Bone marrow (tissue), 2 donors: Measurements from ENCODE around the gene AMOTL1.

Source experiments
- DNase-seq, 2 donors: peaks; one replicate each; lab custom pipeline; 2025; lab: John Stamatoyannopoulos, UW

Gene AMOTL1

DNA sequence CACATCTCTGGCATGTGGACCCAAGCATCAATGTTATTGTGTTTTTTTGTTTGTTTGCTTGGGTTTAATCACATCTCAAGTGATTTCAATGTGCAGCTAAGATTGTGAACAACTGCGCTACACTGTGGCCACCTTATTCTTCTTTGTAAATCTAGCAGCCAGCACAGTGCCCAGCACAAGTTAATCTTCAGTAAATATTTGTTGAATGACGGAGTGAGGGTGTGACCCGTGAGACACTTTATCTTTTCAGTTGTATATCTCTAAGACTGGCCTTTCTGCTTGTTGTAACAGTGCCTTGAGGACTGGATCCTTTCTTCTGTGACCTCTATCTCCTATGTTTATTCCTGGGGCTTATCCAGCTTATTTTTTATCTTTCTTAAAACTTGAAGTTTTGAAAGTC lies 21.4 kb upstream of the AMOTL1 start:
- no peak for DNase-seq

DNA sequence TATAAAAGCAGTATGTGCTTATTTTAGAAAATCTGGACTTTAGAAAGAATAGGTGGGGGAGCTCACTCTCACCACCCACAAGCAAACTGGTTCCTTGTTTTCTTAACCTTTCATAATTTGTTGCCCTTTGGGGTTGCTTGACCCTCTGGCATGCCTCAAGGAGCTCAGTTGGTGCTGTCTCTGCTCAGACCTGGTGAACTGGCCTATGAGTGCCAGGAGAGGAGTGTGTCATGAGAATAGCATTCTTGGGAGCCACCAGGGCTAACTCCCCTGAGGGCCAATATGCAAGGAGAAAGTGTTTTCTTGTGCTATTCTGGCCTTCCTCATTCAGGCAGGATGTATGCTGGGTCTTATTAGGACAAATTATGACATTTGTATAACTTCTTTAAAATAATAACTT lies 21.0 kb upstream of the AMOTL1 start:
- DNase-seq, result no peak

DNA sequence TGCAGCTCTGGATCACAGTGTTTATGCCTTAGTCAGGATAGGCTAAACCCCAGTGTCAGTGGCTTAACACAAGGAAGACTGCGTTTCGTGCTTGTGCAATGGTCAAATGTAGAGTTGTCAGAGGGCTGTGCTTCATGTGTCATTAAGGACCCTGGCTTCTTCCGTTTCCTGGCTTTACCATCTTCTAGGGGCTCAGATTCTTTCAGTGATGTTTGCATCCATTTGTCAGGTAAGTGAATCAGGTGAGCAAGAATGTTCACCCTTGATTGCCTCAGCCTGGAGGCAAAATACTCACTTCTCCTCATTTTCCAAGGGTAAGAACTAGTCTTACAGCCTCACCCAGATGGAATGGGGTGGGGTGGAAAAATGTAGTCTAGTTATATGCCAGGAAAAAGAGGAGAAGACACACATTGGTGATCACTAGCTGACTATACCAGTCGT lies 20.5 kb upstream of the AMOTL1 start:
- no peak for DNase-seq

DNA sequence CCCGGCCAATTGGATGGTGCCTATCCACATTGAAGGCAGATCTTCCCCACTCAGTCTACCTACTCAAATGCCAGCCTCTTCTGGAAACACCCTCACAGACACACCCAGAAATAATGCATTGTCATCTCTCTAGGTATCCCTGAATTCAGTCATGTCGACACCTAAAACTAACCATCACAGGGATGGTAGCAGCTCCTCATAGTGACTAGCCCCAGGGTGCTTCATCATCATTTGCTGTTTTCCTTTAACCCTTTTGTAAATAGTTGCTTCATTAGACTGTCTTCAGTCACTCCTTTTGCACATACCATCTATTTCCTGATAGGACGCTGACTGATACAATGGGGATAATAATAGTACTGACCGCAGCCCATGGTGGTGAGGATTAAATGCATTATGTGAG lies 18.8 kb upstream of the AMOTL1 start:
- DNase-seq, result no peak

DNA sequence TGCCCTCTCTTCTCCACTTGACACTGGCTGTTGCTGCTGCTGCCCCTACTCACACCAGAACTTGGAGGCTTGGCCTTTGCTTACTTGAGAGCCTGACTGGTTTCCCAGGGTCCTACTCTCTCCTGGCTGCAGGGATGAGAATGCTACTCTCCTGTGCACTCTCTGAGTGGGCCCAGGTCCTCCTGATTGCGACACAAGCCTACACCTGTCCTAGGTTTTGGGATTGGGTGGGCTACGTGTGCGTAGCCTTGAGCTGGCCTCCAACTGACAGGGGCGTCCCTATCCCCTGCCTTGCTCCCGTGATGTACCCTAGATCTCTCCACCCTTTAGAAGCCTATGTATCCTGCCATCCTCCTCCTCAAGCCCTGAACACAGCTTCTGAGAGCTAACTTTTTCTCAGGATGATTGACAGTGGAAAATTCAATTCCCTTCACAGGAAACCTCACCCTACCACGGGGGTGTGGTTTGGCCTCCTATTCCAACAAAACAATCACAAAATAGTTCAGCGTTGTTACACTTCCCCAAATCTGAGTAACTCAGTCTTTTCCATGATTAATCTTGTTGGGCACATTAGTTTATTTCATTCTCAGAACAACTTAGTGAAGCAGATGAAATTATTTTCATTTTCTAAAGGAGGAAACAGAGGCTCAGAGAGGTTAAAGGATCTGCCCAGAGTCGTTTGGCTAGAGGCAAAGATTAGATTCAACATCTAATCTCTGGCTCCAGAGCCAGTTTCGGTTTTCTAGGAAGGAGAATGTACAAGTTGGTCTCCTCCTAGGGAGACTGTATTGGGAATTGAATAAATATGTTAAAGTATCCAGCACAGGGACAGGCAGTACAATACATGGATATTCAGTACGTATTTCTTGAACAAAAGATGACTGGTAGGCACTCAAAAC lies 17.6 kb upstream of the AMOTL1 start:
- DNase-seq, result no peak

DNA sequence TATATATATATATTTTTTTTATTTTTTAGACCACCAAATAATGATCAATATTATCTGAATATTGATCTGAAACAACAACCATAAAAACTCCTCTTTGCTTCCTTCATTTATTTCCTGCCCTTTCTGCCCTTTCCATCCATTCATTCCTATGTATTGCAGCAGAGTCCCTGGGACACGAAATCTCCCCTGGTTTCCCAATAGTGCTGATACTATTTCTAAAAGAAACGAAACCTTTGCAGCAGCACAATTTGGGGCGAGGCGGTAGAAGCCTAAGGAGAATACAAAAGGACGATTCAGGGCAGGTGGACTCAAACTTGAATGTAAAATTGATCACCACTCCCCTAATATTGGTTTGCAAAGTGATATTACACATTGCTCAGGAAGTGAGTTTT lies 16.9 kb upstream of the AMOTL1 start:
- DNase-seq, result no peak

DNA sequence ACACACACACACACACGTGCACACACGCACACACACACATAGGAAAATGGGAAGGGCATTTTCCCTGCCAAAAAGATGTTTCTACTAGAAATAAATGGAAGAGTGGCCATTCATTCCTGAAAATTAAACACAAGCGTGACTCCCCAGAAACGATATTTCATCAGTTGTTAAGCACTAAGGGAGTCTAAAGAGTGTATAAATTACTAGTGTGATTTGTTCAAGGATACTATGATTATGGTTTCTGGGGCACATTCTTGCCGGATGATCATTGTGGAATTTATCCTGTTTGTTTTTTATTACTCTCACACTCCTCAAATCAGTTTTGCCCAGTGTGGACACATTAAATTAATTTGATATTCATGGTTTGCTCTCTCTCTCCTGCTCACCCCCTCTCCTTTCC lies 16.4 kb upstream of the AMOTL1 start:
- no peak for DNase-seq

DNA sequence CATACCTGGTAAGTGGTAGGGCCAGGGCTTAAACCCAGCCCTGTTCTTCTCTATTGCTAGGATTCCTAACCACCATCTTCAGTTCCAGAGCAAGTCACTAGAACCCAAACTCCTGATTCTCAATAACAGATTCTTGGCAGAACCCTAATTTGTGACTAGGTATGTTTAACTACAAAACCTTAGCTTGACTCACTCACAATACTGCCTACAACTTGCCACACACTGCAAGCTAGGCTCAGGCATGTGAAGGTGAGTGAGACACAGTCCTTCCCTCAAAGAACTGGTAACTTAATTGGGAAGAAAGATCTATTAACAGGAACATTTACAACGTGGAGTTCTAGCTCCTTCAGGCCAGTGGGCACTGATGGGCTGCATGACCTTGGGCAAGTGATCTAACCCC lies 14.5 kb upstream of the AMOTL1 start:
- DNase-seq, result no peak

DNA sequence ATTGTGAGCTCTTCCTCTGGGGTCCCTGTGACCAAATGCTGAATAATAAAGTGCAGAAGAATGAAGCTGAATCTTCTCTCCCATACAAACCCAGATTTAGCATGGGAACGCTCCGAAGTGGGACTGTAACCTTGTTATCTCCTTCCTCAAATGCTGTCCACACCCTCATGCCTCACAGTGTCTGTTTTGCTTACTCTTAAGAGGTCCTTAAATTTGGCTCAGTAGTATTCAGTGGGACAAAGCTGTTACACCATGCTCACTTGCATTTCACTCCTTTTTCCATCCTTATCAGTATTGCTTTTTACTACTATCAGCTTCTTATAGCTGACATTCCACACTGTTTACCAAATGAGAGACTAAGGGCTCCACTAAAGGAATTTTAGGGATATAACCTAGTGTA lies 13.8 kb upstream of the AMOTL1 start:
- no peak for DNase-seq

DNA sequence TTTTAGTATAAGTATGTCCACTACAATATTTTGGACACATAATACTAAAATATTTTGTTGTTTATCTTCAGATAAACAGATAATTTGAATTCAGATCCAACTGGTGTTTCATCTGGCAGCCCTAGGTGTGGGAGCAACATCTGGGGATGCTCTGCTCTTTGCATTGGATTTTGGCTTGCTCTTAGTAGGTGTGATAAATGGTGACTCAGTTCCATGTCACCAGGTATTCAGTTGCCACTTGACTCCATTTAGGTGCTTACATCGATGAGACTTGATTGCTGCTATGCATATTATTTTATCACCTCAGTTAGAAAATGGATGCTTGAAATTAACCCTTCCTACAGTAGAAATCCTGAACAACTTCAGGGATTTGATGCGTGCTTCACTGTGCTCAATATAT lies 13.3 kb upstream of the AMOTL1 start:
- DNase-seq, result no peak

DNA sequence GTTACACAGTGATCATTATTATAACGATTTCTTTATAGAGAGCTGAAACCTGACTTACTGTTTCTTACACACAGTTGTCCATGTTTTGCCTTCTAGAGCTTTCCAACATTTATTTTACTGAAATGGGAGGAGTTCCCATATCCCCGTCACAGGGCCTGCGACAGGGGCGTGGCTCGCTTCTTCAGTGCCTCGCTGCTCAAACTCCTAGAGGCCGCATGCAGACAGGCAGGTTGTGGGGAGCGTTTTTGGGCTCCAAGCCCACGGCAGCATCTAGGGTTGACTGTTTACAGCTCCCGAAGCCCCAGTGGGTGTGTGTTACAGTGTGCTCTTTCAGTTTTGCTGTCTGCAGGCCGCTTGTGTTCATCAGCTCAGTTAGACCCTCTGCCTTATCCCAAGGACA lies 12.7 kb upstream of the AMOTL1 start:
- no peak for DNase-seq

DNA sequence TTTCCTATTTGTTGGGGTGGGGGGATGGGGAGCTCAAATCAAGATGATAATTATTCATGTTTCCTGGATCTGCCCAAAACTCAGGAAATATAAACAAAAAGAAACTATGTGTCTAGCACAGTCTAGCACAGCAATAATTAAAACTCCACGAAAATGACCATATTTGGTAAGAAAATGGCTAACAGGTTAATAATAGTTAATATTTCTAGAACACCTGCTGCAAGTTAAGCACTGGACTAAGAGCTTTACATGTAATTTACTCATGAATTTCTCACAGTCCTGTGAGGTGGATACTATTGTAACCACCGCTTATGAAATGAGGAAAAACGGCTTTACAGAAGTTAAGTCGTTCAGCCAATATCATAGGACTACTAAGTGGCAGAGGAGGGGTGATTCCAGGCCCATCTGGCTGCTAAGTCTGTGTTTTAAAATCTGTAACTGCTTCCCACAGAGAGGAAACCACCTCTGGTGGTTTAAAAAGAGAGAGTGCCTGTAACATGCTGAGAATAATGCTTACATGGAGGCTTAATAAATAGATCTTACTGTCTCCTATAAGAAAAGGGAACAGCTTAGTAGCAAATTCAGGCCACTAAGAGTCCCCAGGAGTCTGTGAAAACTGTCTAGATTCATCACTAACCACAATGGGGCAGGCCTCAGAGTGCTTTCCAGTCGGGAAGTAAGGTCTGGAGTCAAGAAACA lies 11.0 kb upstream of the AMOTL1 start:
- DNase-seq, result no peak

DNA sequence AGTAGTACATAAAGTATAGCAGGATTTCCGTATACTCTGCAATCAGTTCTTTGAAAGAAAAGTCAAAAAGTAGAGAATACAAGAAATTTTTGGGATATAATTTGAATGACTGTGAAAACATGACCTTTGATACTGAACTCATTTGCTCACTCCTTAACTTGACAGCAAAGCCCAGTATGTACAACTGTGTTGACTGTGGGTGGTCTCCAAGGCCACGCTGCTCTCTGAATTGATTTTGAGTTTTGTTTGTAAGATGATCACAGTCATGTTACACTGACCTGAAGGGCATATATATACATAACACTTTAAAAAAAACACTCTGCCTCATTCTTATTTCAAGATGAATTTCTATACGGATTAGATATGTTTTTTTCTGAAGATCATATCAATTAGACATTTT lies 9.5 kb upstream of the AMOTL1 start:
- DNase-seq, result no peak

DNA sequence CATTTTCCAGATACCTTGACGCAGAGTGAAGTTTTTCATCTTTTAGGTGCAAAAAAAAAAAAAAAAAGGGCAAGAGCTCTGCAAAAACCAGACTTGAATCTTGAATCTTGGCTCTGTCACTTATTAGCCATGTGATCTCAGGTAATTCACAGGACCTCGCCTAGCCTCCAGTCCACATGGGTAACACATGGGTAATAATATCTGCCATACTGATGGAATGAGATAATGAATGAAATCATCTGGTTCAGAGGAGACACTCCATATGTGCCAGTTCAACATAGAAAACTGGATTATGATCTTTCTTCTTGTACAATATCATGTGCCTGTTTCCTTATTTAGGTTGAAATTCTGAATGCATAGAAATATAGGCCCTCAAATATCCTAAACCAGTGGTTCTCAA lies 8.6 kb upstream of the AMOTL1 start:
- no peak for DNase-seq

DNA sequence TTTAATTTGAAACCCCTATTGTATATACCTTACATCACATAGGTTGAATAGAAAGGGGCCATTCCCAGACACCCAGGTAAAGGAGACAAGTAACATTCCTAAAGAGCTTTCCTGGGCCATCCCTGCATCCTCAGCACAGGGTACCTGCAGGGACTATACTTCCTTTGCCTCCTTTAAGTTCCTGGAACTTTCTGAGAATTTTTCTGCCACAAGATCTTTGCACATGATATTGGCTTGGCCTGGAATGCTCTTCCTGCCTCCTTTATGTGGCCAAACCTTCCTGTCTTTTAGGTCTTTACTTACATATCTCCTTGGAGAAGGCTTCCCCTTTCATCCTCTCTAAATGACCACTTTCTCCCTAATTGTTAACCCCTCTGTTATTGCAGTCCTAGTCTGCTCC lies 7.9 kb upstream of the AMOTL1 start:
- no peak for DNase-seq

DNA sequence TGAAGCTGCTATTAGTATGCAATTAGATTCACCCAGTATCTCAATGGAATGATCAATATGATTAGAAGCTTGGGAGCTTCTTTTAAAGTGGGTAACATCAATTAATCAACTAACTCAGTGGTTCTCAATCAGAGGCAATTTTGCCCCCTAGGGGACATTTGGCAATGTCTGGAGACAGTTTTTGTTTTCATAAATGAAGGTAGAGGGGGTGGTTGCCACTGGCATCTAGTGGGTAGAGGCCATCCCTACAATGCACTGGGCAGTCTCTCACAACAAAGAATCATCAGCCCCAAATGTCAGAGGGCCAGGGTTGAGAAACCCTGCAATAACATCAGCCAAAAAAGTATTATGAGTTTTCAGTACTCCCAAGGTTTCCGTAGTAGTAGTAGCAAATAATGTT lies 5.9 kb upstream of the AMOTL1 start:
- DNase-seq, result no peak

DNA sequence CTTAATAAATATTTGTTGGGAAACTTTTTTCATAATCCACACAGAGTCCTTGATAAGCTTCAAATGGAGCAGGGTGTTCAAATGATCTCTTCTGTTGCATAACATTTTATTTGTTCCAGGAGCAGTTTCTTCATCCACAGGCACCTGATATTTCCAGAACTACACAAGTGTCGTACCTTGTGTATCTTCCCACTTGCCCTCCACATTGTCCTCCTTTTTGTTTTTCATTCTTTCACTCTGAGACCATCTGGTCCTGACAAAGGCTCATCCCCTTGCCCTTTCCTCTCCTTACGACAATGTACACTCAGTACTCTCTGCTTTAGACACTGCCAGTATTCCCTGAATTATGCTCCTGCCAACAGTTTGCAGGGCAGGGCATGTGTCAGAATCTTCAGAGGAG lies 5.2 kb upstream of the AMOTL1 start:
- no peak for DNase-seq

DNA sequence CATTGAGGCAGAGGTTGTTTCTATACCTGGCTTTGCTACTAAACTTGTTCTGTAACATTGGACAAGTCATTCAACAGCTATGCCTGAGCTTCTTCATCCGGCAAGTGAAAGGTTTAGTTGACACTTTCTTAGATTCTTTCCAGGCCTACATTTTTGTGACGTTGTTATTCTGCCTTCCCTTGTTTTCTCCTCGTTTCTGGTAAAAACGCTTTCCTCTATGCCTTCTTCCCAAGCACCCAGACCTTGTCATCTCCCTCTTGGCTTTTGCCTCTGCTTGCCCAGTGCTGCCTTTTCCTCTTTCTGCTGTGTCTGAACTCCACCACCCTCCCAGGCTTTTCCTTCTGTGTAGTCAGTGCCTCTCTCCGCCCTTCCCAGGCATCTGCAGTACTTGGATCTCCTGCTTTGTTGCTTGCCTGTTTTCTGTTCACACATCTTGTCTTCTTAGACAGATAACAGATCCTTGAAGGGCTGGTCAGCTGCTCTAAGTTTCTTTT lies 1.4 kb upstream of the AMOTL1 start:
- DNase-seq, result no peak

DNA sequence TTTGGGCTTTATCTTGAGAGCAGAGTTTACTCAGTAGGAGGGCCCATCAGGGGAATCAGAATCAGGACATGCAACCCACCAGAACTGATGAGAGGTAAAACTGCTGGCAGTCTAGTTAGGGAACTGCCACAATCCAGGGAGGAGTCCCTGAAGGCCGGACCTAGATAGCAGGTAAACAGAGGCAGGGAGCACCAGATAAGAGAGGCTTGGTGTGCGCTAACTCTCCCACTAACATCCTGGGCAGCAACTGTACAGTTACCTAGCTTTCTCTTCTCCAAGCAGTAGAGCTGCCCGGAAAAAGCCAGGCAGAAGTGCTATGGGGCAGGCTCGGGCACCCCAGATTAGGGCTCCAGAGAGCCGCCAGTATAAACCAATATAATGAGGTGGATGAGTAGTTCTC lies 865 bp upstream of the AMOTL1 start:
- DNase-seq, result no peak

DNA sequence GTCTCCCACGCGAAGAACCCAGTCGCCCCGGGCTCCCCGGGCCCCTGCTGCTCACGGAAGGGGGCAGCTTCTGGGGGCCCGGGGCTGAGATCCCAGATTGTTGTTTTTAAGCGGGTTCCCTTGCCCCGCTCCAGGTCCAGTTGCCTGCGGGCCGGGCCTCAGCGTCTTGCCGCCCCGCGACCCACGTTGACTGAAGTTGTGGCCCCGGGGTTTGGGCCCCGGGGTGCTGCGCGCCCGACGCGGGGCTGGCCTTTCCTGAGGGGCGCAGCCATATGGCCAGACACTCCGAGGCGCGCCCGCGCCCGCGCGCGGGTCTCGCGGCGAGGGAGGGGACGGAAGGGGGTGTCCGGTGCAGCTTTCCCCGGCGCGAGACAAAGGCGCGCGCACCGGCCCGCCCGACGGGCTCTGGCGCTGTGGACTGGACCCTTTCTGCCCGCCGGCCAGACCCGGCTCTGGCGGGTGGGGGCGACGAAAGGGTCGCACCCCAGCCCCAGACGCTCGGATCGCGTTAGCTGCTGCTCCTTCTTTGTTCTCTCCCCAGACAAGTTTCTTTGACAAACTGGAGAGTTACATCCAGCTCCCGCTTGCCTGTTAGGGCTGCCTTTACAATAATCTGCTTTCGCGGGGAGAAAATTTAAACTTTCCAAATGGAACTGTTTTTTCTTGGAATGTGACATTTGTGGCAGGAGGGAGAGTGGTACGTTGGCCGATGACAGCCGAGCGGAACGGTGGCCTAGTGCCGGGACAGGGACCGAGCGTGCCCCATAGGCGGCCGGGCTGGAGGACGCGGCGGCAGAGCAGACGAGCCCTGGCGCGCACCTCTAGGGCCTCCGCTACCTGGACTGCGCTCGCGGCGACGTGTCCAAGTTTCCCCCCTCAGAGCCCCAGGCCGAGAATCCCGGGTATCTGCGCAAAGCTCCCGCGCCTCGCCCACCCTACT lies 716 bp downstream of the AMOTL1 start:
- DNase-seq, result no peak

DNA sequence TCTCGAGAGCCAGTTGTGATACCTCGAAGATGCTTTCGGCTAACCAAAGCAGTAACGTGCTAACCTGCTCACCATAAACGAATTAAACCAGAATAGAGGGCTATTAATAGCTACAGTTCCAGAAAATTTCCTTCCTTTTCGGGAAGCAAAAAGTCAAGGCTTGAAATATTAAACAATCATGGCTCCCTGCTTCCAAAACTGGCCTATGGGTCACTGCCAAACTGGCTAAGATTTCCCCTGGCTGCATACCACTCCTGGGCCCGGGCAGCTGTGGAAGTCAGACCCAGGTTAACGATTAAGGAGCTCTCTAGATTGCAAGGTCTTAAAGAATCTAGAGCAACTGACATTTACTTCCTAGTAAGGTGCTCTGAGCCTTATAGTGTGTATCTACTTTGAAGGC lies 1.7 kb downstream of the AMOTL1 start:
- DNase-seq, result no peak

DNA sequence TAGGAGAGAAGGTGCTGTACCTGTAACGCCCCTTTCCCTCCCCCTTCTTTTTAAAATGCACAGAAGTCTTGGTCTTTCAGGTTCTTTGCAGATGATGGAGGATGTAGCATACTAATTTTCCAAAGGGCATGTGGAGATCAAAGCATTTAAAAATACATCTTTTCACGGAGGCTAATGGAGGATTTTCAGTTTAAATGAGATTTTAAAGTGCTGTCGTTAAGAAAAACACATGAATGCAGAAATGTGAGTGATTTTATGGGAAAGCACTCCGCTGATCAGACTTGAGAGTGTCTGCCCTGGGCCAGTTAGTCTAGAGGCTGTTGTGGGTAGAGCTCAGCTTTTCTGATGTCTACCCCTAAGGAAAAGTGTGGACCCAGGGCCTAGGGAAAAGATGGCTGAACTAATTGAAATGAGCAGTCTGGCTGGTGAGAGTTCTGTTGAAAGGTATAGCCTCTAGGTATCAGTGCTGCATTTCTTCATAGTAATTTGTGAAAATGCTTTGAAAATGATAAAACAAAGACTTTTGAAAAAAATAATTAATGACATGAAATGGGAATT lies 2.5 kb downstream of the AMOTL1 start:
- DNase-seq, result no peak
